CD4-positive, alpha-beta T cell (primary cell): ENCODE measurements around the gene GCNA. TPM values are rescaled to one million over a fixed set of nuclear protein-coding genes. Genes with fewer than 3 reads are reported as not detected.
"Not testable (repeated sequence)": the region's sequence is repeated elsewhere in the genome, so short reads cannot be mapped to it uniquely, and the experiment has no call there.

Experiments used
- ATAC-seq: fragments of 200-7000 bp; cut with Tn5 transposase; one replicate; pipeline ENCODE4 v1.10.0; 2022; ENCODE audit warnings: mild to moderate bottlenecking; ENCODE audit not compliant: poor library complexity
- CTCF ChIA-PET: fragments of 350-600 bp; sonication (Branson Sonifier 250); formaldehyde crosslinking; loops from one replicate; lab custom pipeline; 2021; ENCODE audit warnings: antibody characterized with exemption, inconsistent platforms; lab: Charles Lee
- POLR2A ChIA-PET: fragments of 350-600 bp; sonication (Branson Sonifier 250); formaldehyde crosslinking; loops from one replicate; lab custom pipeline; 2021; ENCODE audit warnings: antibody characterized with exemption, inconsistent platforms; lab: Charles Lee
- DNase-seq, 14 experiments: peaks; one replicate each; pipeline ENCODE4 v3.0.0-alpha.2; 2013 to 2020; ENCODE audit warnings: mixed read lengths in 2 of 14
- H3K27ac ChIP-seq, 2 donors: one replicate each; pipeline versions ENCODE4 v1.5.1 to v1.7.0; 2013; ENCODE audit warnings: low read length in 2 of 2, low read depth in 1 of 2, mild to moderate bottlenecking in 1 of 2
- H3K27me3 ChIP-seq, 2 experiments: 1 replicate in 1 of 2; 2 replicates in 1 of 2; pipeline versions ENCODE4 v1.6.1 to v1.7.0; 2013; ENCODE audit warnings: low read length in 2 of 2, control low read depth in 1 of 2, mild to moderate bottlenecking in 1 of 2, moderate library complexity in 1 of 2; ENCODE audit not compliant: insufficient read depth in 2 of 2, control insufficient read depth in 1 of 2
- H3K36me3 ChIP-seq: one replicate; pipeline ENCODE4 v1.6.1; 2013; ENCODE audit warnings: low read length, control low read depth; ENCODE audit not compliant: insufficient read depth
- H3K4me1 ChIP-seq: one replicate; pipeline ENCODE4 v1.6.1; 2013; ENCODE audit warnings: low read length, control low read depth; ENCODE audit not compliant: insufficient read depth
- H3K4me3 ChIP-seq: one replicate; pipeline ENCODE4 v1.5.1; 2013; ENCODE audit warnings: mild to moderate bottlenecking, low read length, moderate library complexity
- H3K9me3 ChIP-seq, 2 experiments: 1 replicate in 1 of 2; 2 replicates in 1 of 2; pipeline versions ENCODE4 v1.6.1 to v1.7.0; 2013; ENCODE audit warnings: low read length in 2 of 2, mild to moderate bottlenecking in 2 of 2, control low read depth in 1 of 2, moderate library complexity in 1 of 2; ENCODE audit not compliant: control insufficient read depth in 1 of 2, insufficient read depth in 1 of 2
- H3K27ac Mint-ChIP-seq: one replicate; pipeline ENCODE4 v1.8.0; 2020; ENCODE audit warnings: mixed read lengths
- H3K27me3 Mint-ChIP-seq: one replicate; pipeline ENCODE4 v1.8.0; 2021; ENCODE audit warnings: mixed read lengths
- H3K36me3 Mint-ChIP-seq: one replicate; pipeline ENCODE4 v1.8.0; 2021; ENCODE audit warnings: low read depth, mixed read lengths
- H3K4me1 Mint-ChIP-seq: one replicate; pipeline ENCODE4 v1.8.0; 2021; ENCODE audit warnings: low read depth, mixed read lengths
- H3K4me3 Mint-ChIP-seq: one replicate; pipeline ENCODE4 v1.8.0; 2020; ENCODE audit warnings: mild to moderate bottlenecking, mixed read lengths
- H3K9me3 Mint-ChIP-seq: one replicate; pipeline ENCODE4 v1.8.0; 2020; ENCODE audit warnings: mixed read lengths
- CTCF ChIP-seq: fragments of 200-600 bp; IDR thresholded peaks from one replicate; pipeline ENCODE4 v1.8.0; 2022; ENCODE audit warnings: antibody characterized with exemption, mild to moderate bottlenecking
- intact Hi-C, 2 experiments: fragments of 100-400 bp; cut with DNase I in 1 of 2; cut with micrococcal nuclease in 1 of 2; formaldehyde crosslinking; loops; one replicate each; pipeline versions ENCODE4 v1.15.1 to v1.9.0; 2023 to 2025; cut with DNase I, micrococcal nuclease
- total RNA-seq, 174 experiments: library from RNA in 2 of 174; stranded (reverse) in 2 of 174; gene quantifications; one replicate each; pipeline ENCODE4 v1.2.3 and lab custom pipeline; 2021 to 2026

Gene GCNA
- total RNA-seq, 2 experiments from 2014 or later: 1.7 to 2.3 TPM

- POLR2A ChIA-PET: no interaction called here
- intact Hi-C loops: no loop called here
- Mint-ChIP-seq H3K4me1 (peaks cover 16% of the 10 kb centered on the region), H3K9me3 (no peaks in the 10 kb centered on the region), H3K36me3 (no peaks in the 10 kb centered on the region), H3K4me3 (no peak overlapping the region), H3K27ac (no peak overlapping the region), H3K27me3 (no peaks in the 10 kb centered on the region)
- no peak for ATAC-seq
- Histone ChIP-seq H3K27ac (no peak overlapping the region), H3K4me3 (no peak overlapping the region), H3K4me1 (peaks cover 21% of the 10 kb centered on the region), H3K27me3 (no peaks in the 10 kb centered on the region), H3K9me3 (no peaks in the 10 kb centered on the region), H3K36me3 (no peaks in the 10 kb centered on the region)
- CTCF ChIA-PET: no interaction called here
- TF ChIP-seq CTCF: no peak
- no peak for DNase-seq
Observed at GRCh38 chrX:71660562-71661416, 82.6 kb downstream of the GCNA start.

- H3K9me3 Mint-ChIP-seq: no peaks in the 10 kb centered on the region
- peaks cover 21% of the 10 kb centered on the region for H3K4me1 ChIP-seq
- H3K27me3 Mint-ChIP-seq: no peaks in the 10 kb centered on the region
- H3K9me3 ChIP-seq: no peaks in the 10 kb centered on the region
- no peaks in the 10 kb centered on the region for H3K36me3 Mint-ChIP-seq
- ATAC-seq: no peak
- intact Hi-C loops: no loop called here
- POLR2A ChIA-PET: no interaction called here
- H3K27me3 ChIP-seq: no peaks in the 10 kb centered on the region
- no peak for TF ChIP-seq CTCF
- no peak overlapping the region for H3K4me3 ChIP-seq
- DNase-seq: no peak
- peaks cover 16% of the 10 kb centered on the region for H3K4me1 Mint-ChIP-seq
- H3K27ac Mint-ChIP-seq: no peak overlapping the region
- no peak overlapping the region for H3K4me3 Mint-ChIP-seq
- CTCF ChIA-PET: no interaction called here
- no peaks in the 10 kb centered on the region for H3K36me3 ChIP-seq
- H3K27ac ChIP-seq: no peak overlapping the region
Observed at GRCh38 chrX:71661919-71662318, 83.7 kb downstream of the GCNA start.

GRCh38 chrX:71662654-71663053 lies 84.4 kb downstream of the GCNA start:
- H3K36me3 Mint-ChIP-seq, H3K27me3 ChIP-seq, H3K4me3 ChIP-seq, H3K9me3 Mint-ChIP-seq, H3K36me3 ChIP-seq, H3K9me3 ChIP-seq, CTCF ChIA-PET, POLR2A ChIA-PET, H3K27ac ChIP-seq, H3K27me3 Mint-ChIP-seq, intact Hi-C loops: not testable (repeated sequence)
- peaks cover 16% of the 10 kb centered on the region for H3K4me1 Mint-ChIP-seq
- DNase-seq (peak in 4 of 14 experiments; percentile 13 to 34 (median 23)), ATAC-seq (peak; percentile 39)
- H3K4me3 Mint-ChIP-seq: peak overlapping the region; percentile 56
- peak overlapping the region; percentile 71 for H3K27ac Mint-ChIP-seq
- H3K4me1 ChIP-seq: peaks cover 21% of the 10 kb centered on the region

Other genes with a start within 250 kb of the GCNA start
- gene TAF1, start 212.1 kb upstream of the GCNA start, total RNA-seq: 10 to 100 TPM; 61.0 to 62.2 TPM
- gene OGT, start 45.3 kb upstream of the GCNA start, total RNA-seq: 100 to 1,000 TPM; 279 to 295 TPM
- 10 to 100 TPM; 19.5 to 22.0 TPM for gene CXCR3, start 40.1 kb downstream of the GCNA start, total RNA-seq
- gene CXorf49, start 139.8 kb downstream of the GCNA start, total RNA-seq: not detected
- not detected for gene CXorf49B, start 184.9 kb downstream of the GCNA start, total RNA-seq